GM18499 (cell line): ENCODE results near the gene PIK3C2G.
"Not testable (repeated sequence)": the region's sequence is repeated elsewhere in the genome, so short reads cannot be mapped to it uniquely, and the experiment has no call there.

Experiments used
- ATAC-seq: cut with Tn5 transposase; IDR thresholded peaks from one replicate; pipeline ENCODE4 v1.9.1; 2021; ENCODE audit warnings: moderate number of reproducible peaks; ENCODE audit not compliant: insufficient read depth, unreplicated experiment

PIK3C2G gene

GRCh38 chr12:18502422-18502968, 241.2 kb downstream of the PIK3C2G start:
- no peak for ATAC-seq

- no peak for ATAC-seq
Observed at GRCh38 chr12:18521461-18521860, 260.1 kb downstream of the PIK3C2G start.

- ATAC-seq: no peak
Observed at GRCh38 chr12:18522806-18523205, 261.5 kb downstream of the PIK3C2G start.

DNA sequence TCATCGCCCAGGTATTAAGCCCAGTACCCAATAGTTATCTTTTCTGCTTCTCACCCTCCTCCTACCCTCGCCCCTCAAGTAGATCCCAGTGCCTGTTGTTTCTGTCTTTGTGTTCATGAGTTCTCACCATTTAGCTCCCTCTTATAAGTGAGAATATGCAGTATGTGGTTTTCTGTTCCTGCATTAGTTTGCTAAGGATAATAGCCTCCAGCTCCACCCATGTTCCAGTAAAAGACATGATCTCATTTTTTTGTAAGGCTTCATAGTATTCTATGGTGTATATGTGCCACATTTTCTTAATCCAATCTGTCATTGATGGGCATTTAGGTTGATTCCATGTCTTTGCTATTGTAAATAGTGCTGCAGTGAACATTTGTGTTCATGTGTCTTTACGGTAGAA, 281.2 kb downstream of the PIK3C2G start:
- not testable (repeated sequence) for ATAC-seq

GRCh38 chr12:18546399-18546798, 285.1 kb downstream of the PIK3C2G start:
- no peak for ATAC-seq

DNA sequence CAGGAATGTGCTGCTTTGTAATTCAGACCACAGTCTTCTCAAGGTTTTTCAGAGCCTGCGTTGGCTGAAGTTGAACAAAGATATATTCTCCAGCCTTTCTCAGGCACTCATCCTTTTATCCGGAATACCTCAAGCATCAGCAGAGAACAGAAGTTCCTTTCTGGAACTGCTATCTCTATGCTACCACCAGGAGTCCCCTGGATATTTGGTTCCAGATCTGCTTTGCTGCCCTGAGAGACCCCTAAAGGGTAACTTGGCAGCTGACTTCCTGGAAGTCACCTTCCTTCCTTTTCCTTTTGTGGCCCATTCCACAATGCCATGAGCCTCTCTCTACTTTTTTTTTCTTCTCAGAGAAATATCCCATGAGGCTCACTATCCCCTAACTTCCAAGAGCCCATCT, 288.3 kb downstream of the PIK3C2G start:
- no peak for ATAC-seq

DNA sequence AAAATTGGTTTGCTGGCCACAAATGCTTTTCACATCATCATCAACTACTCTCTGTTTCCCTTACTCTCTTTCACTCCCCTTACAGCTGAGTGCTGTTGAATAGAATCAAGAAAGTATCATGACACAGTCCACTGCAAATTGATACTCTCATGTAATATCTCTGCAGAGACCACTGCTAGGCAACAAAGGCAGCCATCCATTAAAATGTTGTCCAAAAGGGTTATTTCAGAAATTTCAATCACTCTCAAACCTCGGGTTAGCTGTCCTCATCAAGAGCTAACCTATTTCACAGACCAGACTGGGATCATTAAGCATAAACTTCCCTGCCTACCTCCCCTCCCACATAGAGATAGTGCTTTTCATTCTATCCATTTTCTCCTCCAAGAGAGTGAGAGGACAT, 289.8 kb downstream of the PIK3C2G start:
- no peak for ATAC-seq

DNA sequence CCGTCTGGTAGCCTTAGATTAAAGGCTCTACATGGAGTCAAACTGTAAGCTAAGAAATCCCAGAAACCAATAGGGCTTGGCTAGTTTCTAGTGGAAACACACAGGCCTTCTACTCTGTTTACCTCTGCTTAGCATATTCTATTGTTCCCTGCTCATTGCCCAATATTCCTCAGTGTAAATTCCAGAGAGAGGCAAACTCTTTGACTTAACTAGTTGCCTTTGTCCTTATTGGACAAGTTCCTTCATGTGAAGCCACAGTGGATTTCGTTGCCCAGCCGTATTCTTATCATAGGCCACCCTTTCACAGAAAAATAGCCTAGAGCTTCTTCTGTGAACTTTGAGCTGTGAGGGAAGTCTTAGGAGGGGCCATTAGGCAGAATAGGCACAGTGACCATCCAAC, 290.4 kb downstream of the PIK3C2G start:
- no peak for ATAC-seq

- ATAC-seq: no peak
Observed at GRCh38 chr12:18552829-18553228, 291.5 kb downstream of the PIK3C2G start.

DNA sequence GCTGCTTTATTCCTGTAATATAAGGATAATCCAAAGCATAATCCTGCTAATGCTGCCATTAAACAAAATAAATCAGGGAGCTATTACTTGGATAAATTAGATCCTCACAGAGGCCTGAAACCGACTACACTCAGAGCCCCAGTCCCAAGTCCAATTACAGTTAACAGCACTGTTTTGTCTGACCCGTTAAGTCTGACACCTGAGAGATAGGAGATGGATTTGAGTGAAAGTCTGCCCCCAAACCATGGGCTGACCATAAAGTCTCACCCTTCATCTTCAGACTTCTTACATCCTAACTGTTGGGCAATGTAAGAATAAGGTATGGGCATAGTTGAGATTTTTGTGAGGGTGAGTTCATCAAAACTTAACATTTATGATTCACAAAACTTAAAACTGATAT, 294.8 kb downstream of the PIK3C2G start:
- ATAC-seq: no peak

- no peak for ATAC-seq
Observed at GRCh38 chr12:18559242-18559641, 297.9 kb downstream of the PIK3C2G start.

- ATAC-seq: no peak
Observed at GRCh38 chr12:18562531-18562930, 301.2 kb downstream of the PIK3C2G start.

- ATAC-seq: no peak
Observed at GRCh38 chr12:18564306-18564705, 303.0 kb downstream of the PIK3C2G start.

DNA sequence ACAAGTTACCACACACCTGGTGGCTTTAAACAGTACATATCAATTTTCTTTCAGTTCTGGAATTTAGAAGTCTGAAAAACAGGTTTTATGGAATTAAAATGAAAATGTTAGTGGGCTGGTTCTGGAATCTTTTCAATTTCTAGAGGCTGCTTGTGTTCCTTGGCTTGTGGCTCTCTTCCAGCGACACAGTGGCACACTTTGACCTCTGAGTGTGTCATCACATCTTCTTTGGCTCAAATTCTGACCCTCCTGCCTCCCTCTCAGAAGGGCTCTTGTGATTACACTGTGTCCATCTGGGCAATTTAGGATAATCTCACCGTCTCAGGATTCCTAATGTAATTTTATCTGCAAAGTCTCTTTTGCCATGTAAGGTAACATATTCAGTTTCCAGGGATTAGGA, 306.5 kb downstream of the PIK3C2G start:
- ATAC-seq: no peak

DNA sequence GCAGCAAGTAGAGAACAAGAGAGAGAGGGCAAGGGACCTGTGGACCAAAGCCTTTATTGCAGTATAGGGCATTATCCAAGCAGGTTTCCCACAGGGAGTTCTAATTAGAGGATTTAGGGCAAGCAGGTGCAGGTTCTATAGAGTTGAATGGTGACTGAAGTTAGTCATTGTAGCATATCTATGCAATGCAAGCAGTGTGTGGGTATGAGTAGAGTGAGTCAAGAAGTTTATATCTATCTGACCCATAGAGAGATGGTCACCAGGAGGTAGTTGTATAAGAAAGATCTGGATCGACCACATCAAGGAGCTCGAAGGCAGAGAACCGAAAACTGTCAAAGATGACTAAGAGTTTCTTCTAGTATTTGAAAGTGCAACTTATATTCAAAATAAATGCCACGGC, 309.2 kb downstream of the PIK3C2G start:
- no peak for ATAC-seq

DNA sequence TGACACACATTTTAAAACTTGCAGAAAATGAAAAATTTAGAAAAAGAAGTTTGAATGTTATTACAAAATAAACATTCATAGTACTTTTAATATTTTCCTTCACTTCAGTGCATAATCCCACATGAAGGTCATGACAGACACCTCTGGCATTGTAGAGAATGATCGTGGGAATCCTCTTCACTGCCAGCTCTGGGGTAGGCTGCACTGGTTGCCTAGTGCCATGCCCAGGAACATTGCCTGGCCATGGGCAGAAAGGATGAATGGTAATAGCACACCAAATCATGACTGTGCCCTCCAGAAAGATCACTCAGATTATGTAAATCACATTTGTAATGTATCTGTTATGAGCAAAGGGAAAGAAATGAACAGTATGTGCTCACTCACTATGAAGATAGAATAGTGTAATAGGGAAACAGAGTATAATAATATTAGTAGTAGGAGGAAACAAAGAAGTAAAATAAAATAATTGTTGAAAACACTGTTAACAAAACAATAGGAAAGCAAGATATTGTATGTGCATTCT, 314.8 kb downstream of the PIK3C2G start:
- ATAC-seq: no peak

GRCh38 chr12:18576648-18577047, 315.3 kb downstream of the PIK3C2G start:
- ATAC-seq: no peak

DNA sequence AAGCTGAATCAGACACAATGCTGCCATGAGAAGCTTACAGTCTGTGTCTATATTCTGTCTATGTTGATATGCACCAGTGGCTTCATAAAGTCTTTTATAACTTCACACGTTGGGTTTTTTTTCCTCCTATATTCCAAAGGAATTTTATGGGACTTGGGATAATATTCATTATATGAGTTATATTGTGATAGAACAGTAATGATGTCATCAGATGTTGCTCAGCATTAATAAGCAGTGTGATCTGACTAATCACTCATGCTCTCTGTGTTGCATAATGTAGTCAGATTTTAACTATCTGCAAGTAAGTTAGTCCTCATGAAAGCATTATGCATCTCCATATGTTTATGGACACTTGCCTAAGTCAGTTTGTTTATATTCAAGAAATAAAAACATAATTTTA, 316.9 kb downstream of the PIK3C2G start:
- no peak for ATAC-seq

GRCh38 chr12:18580291-18580690, 319.0 kb downstream of the PIK3C2G start:
- ATAC-seq: no peak

- ATAC-seq: no peak
Observed at GRCh38 chr12:18580706-18581105, 319.4 kb downstream of the PIK3C2G start.

GRCh38 chr12:18581232-18581962, 320.1 kb downstream of the PIK3C2G start:
- no peak for ATAC-seq

DNA sequence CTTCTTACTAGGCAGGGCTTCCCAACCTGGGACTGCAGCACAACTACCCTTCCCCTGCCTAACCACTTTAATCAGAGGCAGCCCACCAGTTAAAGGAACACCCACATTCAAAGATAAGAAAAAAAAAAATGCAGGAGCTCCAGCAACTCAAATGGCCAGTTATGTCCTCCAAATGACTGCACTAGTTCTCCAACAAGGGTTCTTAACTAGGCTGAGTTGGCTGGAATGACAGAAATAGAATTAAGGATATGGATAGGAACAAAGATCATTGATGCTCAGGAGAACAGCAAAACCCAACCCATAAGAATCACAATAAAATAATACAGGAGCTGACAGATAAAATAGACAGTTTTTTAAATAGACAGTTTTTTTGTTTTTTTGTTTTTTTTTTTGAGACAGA, 322.3 kb downstream of the PIK3C2G start:
- ATAC-seq: no peak
